HG03103 (cell line): ENCODE measurements around the gene VSIG4.

Experiments
- ATAC-seq: cut with Tn5 transposase; IDR thresholded peaks from one replicate; pipeline ENCODE4 v1.9.1; 2021; ENCODE audit warnings: low read depth; ENCODE audit not compliant: unreplicated experiment

VSIG4 gene

DNA sequence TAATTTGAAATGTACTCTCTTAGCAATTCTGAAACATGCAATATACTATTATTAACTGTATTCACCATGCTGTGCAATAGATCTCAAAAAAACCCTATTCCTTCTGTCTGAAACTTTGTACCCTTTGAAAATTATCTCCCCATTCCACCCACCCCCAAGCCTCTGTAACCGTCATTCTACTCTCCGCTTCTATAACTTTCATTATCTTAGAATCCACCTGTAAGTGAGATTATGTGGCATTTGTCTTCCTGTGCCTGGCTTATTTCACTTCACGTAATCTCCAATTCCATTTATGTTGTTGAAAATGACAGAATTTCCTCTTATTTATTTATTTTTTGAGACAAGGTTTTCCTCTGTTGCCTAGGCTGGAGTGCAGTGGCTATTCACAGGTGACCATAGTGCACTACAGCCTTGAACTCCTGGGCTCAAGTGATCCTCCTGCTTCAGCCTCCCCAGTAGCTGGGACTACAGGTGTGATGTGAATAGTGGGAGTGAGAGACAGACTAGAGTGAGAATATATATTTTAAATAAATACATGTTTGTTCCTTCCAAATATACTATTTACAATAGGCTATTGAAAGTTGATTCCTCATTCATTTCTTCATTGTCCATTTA lies 30.5 kb downstream of the VSIG4 start:
- ATAC-seq = no peak

DNA sequence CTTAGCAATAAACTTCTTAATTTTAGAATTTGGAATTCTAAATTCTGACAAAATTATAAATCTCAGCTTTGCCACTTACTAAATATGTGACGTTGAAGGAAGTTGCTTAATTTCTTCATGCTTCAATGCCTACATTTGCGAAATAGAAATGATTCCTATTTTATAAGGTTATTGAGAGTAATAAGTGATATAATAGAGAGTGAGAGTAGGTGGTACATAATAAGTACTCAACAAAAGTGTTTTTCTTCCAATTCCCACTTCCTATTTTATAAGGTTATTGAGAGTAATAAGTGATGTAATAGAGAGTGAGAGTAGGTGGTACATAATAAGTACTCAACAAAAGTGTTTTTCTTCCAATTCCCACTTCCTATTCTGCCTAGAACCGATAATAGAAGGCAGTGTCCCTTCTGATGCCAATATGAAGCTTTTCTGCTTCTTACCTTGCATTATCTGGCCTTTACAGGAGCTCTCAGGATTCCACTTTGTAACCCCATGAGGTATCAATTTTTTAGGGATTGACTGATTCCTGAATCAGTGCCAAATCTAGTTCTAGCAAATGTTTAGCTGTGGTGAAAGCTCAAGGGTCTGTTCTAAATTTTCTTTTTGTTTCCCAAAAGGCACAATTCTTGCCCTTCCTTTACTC lies 31.4 kb downstream of the VSIG4 start:
- no peak for ATAC-seq

DNA sequence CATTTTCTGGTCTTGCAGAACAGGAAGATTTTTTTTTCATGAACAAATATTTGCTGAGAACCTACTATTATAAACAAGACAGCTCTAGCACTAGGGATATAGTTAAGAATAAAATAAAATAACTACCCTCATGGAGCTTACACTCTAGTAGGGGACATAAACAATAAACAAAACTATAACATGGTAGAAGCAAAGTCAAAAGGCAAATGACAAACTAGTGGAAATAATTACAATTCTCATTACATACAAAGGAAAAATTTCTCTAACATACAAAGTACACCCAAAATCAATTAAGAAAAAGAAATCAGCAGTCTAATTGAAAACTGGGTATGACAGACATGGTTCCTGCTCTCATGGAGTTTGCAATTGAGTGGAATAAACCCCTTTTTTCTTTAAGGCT lies 32.0 kb downstream of the VSIG4 start:
- no peak for ATAC-seq

- no peak for ATAC-seq
Observed at GRCh38 chrX:66005830-66006449, 33.9 kb downstream of the VSIG4 start.

- ATAC-seq = no peak
Observed at GRCh38 chrX:66004928-66005829, 34.7 kb downstream of the VSIG4 start.

- ATAC-seq = no peak
Observed at GRCh38 chrX:66002824-66003680, 36.8 kb downstream of the VSIG4 start.

- ATAC-seq = no peak
Observed at GRCh38 chrX:66001596-66001995, 38.3 kb downstream of the VSIG4 start.

GRCh38 chrX:66000628-66001272 lies 39.1 kb downstream of the VSIG4 start:
- no peak for ATAC-seq

- no peak for ATAC-seq
Observed at GRCh38 chrX:66000178-66000577, 39.7 kb downstream of the VSIG4 start.

- no peak for ATAC-seq
Observed at GRCh38 chrX:65999563-66000148, 40.2 kb downstream of the VSIG4 start.

- no peak for ATAC-seq
Observed at GRCh38 chrX:65999029-65999562, 40.8 kb downstream of the VSIG4 start.

- no peak for ATAC-seq
Observed at GRCh38 chrX:65997978-65998717, 41.7 kb downstream of the VSIG4 start.

DNA sequence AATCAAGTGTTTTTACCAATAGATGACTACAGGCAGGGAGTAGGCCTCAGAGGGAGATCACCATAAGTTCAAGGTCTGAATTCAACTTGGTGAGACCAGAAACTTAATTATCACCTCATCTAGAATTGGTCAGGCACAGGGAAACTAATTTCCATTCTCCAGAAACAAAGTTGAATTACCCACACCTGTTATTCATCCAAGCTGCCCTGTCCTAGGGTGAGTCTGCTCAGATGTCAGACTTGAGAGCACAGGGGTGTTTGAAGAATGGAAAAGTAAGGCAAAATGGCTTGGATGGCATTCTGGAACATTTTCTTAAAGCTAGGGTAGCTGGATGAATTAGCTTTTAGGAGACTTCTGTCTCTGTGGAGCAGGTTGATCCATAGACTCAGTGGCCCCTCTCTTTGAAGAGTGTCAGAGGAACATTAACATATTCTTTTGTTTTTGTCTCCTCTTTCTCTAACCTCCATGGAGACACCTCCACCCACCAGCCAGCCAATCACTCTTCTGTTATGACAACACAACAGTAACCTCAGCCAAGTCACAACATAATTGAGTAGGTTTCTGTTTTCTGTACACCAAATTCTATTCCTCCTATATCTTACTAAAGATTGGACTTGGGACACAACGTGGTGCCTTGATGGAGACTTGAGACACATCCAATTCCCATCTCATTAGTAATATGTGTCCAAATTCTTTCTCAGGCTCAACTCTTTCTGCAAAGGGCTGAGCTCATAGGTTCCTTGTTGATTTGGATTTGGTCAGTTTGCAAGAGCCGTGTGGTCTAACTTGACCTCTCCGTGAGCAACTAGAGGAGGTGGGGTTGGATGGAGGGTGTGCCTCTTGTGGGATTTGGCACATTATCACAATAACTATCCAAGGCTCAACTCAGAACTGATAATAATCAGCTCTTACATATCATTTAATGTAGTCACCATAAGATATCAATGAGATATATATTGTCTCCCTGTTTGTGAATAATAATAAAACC lies 45.1 kb downstream of the VSIG4 start:
- no peak for ATAC-seq

DNA sequence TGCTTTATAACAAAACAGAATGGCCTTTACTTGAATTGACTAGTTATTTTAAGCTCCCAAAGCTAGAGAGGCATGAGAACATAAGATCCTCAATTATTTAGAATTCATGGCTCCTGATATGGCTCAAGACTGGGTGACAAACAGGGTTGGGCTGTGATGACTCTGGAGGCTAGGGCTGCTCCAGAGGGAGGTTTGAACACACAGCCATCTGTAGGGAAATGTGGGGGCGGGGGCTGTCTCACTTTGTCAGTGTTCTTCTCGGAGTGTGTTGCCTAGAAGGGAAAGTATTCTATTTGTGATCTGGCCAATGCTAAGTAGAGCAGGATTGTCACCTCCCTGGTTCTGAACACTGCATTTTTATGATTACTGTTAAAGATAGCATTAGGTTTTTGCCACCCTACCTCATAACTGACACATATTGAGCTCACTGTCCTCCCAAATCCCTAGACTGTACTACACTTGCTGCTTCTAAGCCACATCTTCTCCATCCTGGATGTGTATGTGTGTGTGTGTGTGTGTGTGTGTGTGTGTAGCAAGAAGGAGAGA lies 45.9 kb downstream of the VSIG4 start:
- no peak for ATAC-seq

DNA sequence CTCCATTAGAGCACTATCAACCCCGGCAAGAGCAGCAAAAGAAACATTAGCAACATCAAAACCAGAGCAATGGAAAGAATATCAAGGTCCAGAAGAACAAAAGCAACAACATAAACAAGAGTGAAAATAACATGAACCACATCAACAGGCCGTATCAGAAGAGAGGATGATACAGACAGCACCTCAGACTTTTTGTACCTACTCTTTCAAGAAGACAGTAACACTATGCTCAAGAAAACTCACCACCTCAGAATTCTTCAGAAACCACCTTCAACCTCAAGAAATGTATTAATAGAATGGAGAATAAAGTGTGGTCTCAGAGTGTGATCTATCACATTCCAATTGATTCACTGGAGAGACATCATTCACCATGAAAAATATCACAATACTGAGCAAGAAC lies 46.5 kb downstream of the VSIG4 start:
- ATAC-seq = no peak

DNA sequence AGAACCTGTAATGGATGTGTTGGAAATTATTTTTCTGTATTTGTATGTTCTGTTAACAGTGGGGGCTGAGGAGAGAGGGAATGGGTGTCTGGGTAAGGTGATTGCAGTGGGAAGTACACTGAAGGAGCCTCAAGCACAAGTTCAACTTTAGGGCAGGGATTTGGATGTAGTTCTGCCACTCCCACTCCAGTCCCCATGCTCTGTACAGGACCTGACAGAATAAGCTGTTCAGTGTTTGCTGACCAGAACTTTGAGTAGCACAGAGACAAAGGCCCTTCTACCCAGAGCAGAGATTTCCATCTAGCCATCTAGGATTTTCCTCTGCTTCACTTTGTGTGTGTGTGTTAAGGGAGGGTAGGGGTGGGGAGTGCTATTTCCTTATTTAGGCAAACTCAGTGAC lies 49.2 kb downstream of the VSIG4 start:
- no peak for ATAC-seq

- no peak for ATAC-seq
Observed at GRCh38 chrX:65987811-65988210, 52.1 kb downstream of the VSIG4 start.
